ENCODE results near the gene NUP42. TPM values are rescaled to one million over a fixed set of nuclear protein-coding genes. Genes with fewer than 3 reads are reported as not detected.
A peak's percentile ranks its signal among the peaks of the same experiment; 100 is the strongest.

Gene NUP42
- total and polyA plus RNA-seq, 2 of the 13 experiments (the other 11 are each of a cell fraction or from before 2014, with no cell fraction given): 32.0 to 51.5 TPM

- TF ChIP-seq ARID5B (CRISPR knock-in tag; IDR thresholded peaks at IDR 0.05) (peak; percentile 85), HMGA1 (CRISPR knock-in tag; conservative IDR thresholded peaks at IDR 0.05) (no peak), ZNF510 (CRISPR knock-in tag; IDR thresholded peaks at IDR 0.05; ENCODE audit: low read depth) (no peak), ARNT2 (CRISPR knock-in tag; IDR thresholded peaks at IDR 0.05; ENCODE audit: low read depth) (peak; percentile 47; the same call in 1 of the 2 replicates), KDM6A (CRISPR knock-in tag; IDR thresholded peaks at IDR 0.05; ENCODE audit: low read depth) (no peak), MLX (CRISPR knock-in tag; IDR thresholded peaks at IDR 0.05) (peak; percentile 48; the same call in 1 of the 2 replicates), PRDM4 (CRISPR knock-in tag; IDR thresholded peaks at IDR 0.05; ENCODE audit: borderline replicate concordance) (no peak), FOXA3 (CRISPR knock-in tag; IDR thresholded peaks at IDR 0.05) (peak; percentile 63), NFIC (IDR thresholded peaks at IDR 0.05; ENCODE audit: low read length) (no peak), ATF5 (CRISPR knock-in tag; IDR thresholded peaks at IDR 0.05; ENCODE audit: low read depth) (0 out of 2 replicates have a peak, but pooled peaks have one; percentile 77), TEAD3 (CRISPR knock-in tag; optimal IDR thresholded peaks at IDR 0.05; ENCODE audit: borderline replicate concordance) (peak; percentile 62), ZNF710 (CRISPR knock-in tag; IDR thresholded peaks at IDR 0.05; ENCODE audit: borderline replicate concordance) (0 out of 2 replicates have a peak, but pooled peaks have one; percentile 63), TRAFD1 (CRISPR knock-in tag; IDR thresholded peaks at IDR 0.05; ENCODE audit: borderline replicate concordance) (no peak), ZNF660 (CRISPR knock-in tag; IDR thresholded peaks at IDR 0.05; ENCODE audit: borderline replicate concordance, low read depth) (no peak), DPF2 (CRISPR knock-in tag; IDR thresholded peaks at IDR 0.05; ENCODE audit: borderline replicate concordance, low read depth) (peak; percentile 65; the same call in 1 of the 2 replicates), ZFP36L2 (CRISPR knock-in tag; IDR thresholded peaks at IDR 0.05) (no peak)
Observed at GRCh38 chr7:23181684-23182553, at the start of gene NUP42 (continued).

Measured in HepG2 (cell line).